RWPE2 (cell line): Measurements from ENCODE around the gene PLEKHH1.
"Not testable (repeated sequence)": the region's sequence is repeated elsewhere in the genome, so short reads cannot be mapped to it uniquely, and the experiment has no call there.

ENCODE experiments used
- ATAC-seq: fragments of 200-7000 bp; cut with Tn5 transposase; 3 replicates; pipeline ENCODE4 v1.9.1; 2021; ENCODE audit warnings: low read depth
- DNase-seq: peaks from one replicate; pipeline ENCODE4 v3.0.0-alpha.2; 2020; ENCODE audit warnings: low spot score
- H3K27ac ChIP-seq: fragments of 450-650 bp; 2 replicates; pipeline ENCODE4 v1.5.1; 2017; ENCODE audit warnings: mild to moderate bottlenecking; ENCODE audit not compliant: poor library complexity, severe bottlenecking
- H3K27me3 ChIP-seq: fragments of 250-450 bp; sonication (Bioruptor Pico); 2 replicates; pipeline ENCODE4 v1.5.1; 2021; ENCODE audit warnings: mild to moderate bottlenecking, moderate library complexity; ENCODE audit not compliant: insufficient read depth, poor library complexity, severe bottlenecking
- H3K36me3 ChIP-seq: fragments of 250-450 bp; sonication (Bioruptor Pico); 2 replicates; pipeline ENCODE4 v1.5.1; 2020; ENCODE audit warnings: low read depth, mild to moderate bottlenecking, moderate library complexity
- H3K4me1 ChIP-seq: fragments of 250-450 bp; sonication (Bioruptor Pico); 2 replicates; pipeline ENCODE4 v1.5.1; 2021; ENCODE audit warnings: mild to moderate bottlenecking, moderate library complexity; ENCODE audit not compliant: insufficient read depth, poor library complexity, severe bottlenecking
- H3K4me3 ChIP-seq: fragments of 250-450 bp; sonication (Bioruptor Pico); 2 replicates; pipeline ENCODE4 v1.5.1; 2021; ENCODE audit warnings: mild to moderate bottlenecking, moderate library complexity; ENCODE audit not compliant: severe bottlenecking
- H3K9me3 ChIP-seq: fragments of 250-450 bp; sonication (Bioruptor Pico); 2 replicates; pipeline ENCODE4 v1.5.1; 2021; ENCODE audit warnings: mild to moderate bottlenecking, moderate library complexity; ENCODE audit not compliant: severe bottlenecking
- TF ChIP-seq, protein P1 (sequence below): fragments of 450-650 bp; IDR thresholded peaks from one replicate; pipeline ENCODE4 v1.5.1; 2017; ENCODE audit warnings: mild to moderate bottlenecking, moderate library complexity; ENCODE audit not compliant: poor library complexity, severe bottlenecking

The PLEKHH1 gene

DNA sequence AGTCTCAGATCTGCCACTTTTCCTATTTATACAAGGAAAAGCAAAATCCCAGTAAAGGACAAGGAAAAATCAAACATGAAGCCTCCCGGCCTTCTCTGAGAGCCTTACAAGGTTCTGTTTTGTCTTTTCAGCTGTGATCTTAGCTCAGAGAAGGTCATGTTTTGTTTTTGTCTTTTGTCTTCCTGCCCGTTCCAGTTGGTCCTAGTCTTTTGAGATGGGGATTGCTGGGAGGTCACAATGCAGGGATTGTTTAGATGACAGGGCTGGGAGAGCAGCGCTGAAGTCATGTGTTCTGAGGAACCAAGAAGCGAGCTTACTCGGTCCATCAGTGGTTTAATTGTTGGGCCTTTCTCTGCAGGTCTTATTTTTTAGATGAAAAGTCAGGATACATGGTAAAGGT lies 6.0 kb downstream of the PLEKHH1 start:
- ATAC-seq, result no peak
- DNase-seq, result no peak
- Histone ChIP-seq H3K4me1 (no peaks in the 10 kb centered on the region), H3K27ac (no peak overlapping the region), H3K9me3 (no peaks in the 10 kb centered on the region), H3K36me3 (no peaks in the 10 kb centered on the region), H3K4me3 (no peak overlapping the region), H3K27me3 (no peaks in the 10 kb centered on the region)
- TF ChIP-seq, protein P1, sequence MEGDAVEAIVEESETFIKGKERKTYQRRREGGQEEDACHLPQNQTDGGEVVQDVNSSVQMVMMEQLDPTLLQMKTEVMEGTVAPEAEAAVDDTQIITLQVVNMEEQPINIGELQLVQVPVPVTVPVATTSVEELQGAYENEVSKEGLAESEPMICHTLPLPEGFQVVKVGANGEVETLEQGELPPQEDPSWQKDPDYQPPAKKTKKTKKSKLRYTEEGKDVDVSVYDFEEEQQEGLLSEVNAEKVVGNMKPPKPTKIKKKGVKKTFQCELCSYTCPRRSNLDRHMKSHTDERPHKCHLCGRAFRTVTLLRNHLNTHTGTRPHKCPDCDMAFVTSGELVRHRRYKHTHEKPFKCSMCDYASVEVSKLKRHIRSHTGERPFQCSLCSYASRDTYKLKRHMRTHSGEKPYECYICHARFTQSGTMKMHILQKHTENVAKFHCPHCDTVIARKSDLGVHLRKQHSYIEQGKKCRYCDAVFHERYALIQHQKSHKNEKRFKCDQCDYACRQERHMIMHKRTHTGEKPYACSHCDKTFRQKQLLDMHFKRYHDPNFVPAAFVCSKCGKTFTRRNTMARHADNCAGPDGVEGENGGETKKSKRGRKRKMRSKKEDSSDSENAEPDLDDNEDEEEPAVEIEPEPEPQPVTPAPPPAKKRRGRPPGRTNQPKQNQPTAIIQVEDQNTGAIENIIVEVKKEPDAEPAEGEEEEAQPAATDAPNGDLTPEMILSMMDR, result no peak

DNA sequence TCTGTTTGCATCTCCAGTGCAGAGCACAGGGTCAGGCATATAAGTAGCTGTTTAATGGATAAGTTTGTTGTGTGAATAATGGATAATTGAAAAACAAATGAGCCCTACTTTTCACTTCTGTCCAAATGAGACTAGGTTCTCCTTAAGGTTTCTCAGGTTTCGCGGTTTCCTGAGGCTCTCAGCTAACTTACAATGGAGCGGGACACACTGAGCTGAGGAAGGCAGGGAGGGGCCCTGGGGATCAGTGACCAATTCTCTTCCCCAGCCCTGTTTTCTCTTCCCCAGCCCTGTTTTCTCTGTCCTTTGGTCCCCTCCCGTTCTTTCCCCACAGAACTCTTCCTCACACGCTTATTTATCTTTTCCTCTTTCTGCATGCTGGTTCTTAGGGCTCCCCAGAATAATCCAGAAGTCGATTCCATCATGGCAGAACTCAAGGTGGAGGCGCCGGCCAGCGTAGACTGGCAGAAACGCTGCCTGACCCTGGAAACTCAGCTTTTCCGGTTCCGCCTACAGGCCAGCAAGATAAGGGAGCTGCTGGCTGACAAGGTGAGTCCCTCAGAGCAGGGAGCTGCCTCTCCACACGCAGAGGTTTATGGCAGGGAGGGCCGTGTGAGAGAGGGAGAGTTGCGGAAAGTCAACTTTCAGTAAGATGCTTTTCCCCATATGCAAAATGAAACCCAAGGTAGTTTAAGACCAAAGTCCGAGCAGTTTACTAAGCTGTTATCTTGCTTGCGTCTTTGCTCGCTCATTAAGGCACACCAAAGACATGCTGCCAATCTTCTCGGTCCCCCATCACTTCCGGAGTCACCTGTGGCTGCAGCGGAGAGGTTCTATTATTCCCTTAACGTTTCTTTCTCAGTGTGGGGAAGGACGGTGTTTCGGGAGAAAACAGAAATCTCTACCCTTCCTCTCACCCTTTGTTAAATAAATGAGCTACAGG lies 8.6 kb downstream of the PLEKHH1 start:
- Histone ChIP-seq H3K9me3 (no peaks in the 10 kb centered on the region), H3K27me3 (no peaks in the 10 kb centered on the region), H3K36me3 (peaks cover 4% of the 10 kb centered on the region; the same call in 1 of the 2 replicates), H3K4me1 (no peaks in the 10 kb centered on the region), H3K4me3 (no peak overlapping the region), H3K27ac (no peak overlapping the region)
- ATAC-seq (no peak), DNase-seq (no peak)
- TF ChIP-seq, protein P1, result no peak

DNA sequence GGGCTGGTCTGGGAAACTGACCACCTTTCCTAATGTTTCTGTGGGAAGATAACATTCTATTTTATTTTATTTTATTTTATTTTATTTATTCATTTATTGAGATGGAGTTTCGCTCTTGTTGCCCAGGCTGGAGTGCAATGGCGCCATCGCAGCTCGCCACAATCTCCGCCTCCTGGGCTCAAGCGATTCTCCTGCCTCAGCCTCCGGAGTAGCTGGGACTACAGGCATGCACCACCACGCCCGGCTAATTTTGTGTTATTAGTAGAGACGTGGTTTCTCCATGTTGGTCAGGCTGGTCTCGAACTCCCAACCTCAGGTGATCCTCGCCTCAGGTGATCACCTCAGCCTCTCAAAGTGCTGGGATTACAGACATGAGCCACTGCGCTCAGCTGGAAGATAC lies 9.5 kb downstream of the PLEKHH1 start:
- not testable (repeated sequence) for H3K27me3 ChIP-seq, H3K36me3 ChIP-seq, ATAC-seq

DNA sequence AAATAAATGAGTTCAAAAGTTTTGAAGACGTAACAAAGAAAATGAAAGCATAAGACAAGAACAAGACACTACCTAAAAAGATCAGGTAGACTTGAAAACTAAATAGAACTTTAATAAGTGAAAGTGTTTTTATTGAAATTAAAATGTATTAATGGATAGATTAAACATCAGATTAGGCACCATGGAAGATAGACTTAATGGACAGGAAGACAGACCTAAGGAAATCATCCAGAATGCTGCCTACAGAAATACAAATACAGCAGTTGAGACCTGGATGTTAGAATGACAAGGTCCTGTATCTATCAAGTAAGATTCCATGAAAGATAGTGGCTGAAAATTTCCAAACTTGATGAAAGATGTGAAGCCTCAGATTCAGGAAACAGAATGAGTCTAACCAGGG lies 11.5 kb downstream of the PLEKHH1 start:
- DNase-seq (no peak), ATAC-seq (no peak)
- Histone ChIP-seq H3K4me1 (no peaks in the 10 kb centered on the region), H3K27ac (no peak overlapping the region), H3K9me3 (no peaks in the 10 kb centered on the region), H3K36me3 (peaks cover 4% of the 10 kb centered on the region; the same call in 1 of the 2 replicates), H3K4me3 (no peak overlapping the region), H3K27me3 (no peaks in the 10 kb centered on the region)
- TF ChIP-seq, protein P1, result no peak

More for the DNA sequence above, 9.5 kb downstream of the PLEKHH1 start:
- not testable (repeated sequence) for DNase-seq, H3K27ac ChIP-seq, H3K4me1 ChIP-seq, H3K4me3 ChIP-seq, H3K9me3 ChIP-seq

DNA sequence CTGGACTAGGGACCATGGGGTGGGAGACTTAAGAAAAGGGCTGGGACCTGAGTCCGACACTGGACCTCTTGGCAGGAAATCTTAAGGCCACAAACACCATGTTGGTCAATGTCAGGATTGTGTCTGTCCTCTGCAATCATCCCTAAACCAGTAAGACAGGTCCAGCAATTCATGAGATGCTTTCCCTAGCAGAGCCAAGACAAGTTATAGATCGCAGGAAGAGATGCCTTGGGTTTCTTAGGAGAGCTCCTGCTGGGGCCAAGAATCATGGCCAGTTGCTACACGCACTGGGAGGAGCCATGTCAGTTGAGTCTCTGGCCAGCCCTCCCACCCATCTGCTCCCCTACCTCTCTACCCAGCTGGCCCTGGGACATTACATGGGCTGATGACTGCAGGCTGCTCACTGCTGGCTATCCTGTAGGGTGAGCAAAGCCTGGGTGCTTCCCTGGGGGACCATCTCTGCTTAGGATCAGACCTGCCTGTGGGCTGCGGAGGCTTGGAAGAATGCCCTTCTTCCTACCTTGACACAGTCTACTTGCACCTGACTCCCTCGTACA lies 14.2 kb downstream of the PLEKHH1 start:
- Histone ChIP-seq H3K4me1 (no peaks in the 10 kb centered on the region), H3K27ac (no peak overlapping the region), H3K9me3 (no peaks in the 10 kb centered on the region), H3K36me3 (peaks cover 4% of the 10 kb centered on the region; the same call in 1 of the 2 replicates), H3K27me3 (no peaks in the 10 kb centered on the region), H3K4me3 (no peak overlapping the region)
- ATAC-seq (no peak), DNase-seq (no peak)
- TF ChIP-seq, protein P1, result no peak
